H1 (cell line): Measurements from ENCODE around the gene ANKH. TPM values are rescaled to one million over a fixed set of nuclear protein-coding genes. Genes with fewer than 3 reads are reported as not detected.

ENCODE experiments used
- CTCF ChIA-PET: fragments of 300-600 bp; sonication (Branson Sonifier 250); formaldehyde crosslinking; loops from one replicate; lab custom pipeline; 2021; ENCODE audit not compliant: partially characterized antibody; lab: Charles Lee
- POLR2A ChIA-PET: fragments of 300-600 bp; sonication (Branson Sonifier 250); formaldehyde crosslinking; loops from one replicate; lab custom pipeline; 2021; ENCODE audit warnings: inconsistent platforms; ENCODE audit not compliant: partially characterized antibody; lab: Charles Lee
- DNase-seq, 2 experiments: peaks; one replicate each; pipeline versions ENCODE4 v3.0.0 to v3.0.0-alpha.2; 2010 to 2022; ENCODE audit warnings: low spot score in 2 of 2, low read depth in 1 of 2, mixed read lengths in 1 of 2
- FAIRE-seq: peaks from 2 replicates; lab custom pipeline; 2011; peaks lifted over from hg19 to GRCh38; lab: Jason Lieb, UNC
- H2AFZ ChIP-seq: 2 replicates; pipeline ENCODE4 v1.8.1; 2012; ENCODE audit warnings: low read length, inconsistent platforms
- H2AK5ac ChIP-seq: 2 replicates; pipeline ENCODE4 v1.6.1; 2013; ENCODE audit warnings: low read depth, low read length
- H2BK120ac ChIP-seq: replicated peaks from 2 replicates; pipeline ENCODE3; 2013; ENCODE audit warnings: low read depth, low read length, inconsistent platforms
- H2BK12ac ChIP-seq: 2 replicates; pipeline ENCODE4 v1.6.1; 2013; ENCODE audit warnings: low read depth, low read length
- H2BK15ac ChIP-seq: 2 replicates; pipeline ENCODE4 v1.6.1; 2013; ENCODE audit warnings: low read length
- H2BK20ac ChIP-seq: 2 replicates; pipeline ENCODE4 v1.6.1; 2013; ENCODE audit warnings: low read length
- H2BK5ac ChIP-seq: 2 replicates; pipeline ENCODE4 v1.6.1; 2013; ENCODE audit warnings: low read depth, low read length
- H3K14ac ChIP-seq: 2 replicates; pipeline ENCODE4 v1.6.1; 2013; ENCODE audit warnings: inconsistent platforms; ENCODE audit not compliant: insufficient read length
- H3K18ac ChIP-seq: 2 replicates; pipeline ENCODE4 v1.6.1; 2013; ENCODE audit warnings: low read length; ENCODE audit errors: extremely low read depth
- H3K23ac ChIP-seq: 2 replicates; pipeline ENCODE4 v1.6.1; 2013; ENCODE audit warnings: inconsistent platforms; ENCODE audit not compliant: insufficient read length
- H3K23me2 ChIP-seq: 2 replicates; pipeline ENCODE4 v1.6.1; 2013; ENCODE audit warnings: low read depth, low read length
- H3K27ac ChIP-seq: 2 replicates; pipeline ENCODE4 v1.6.1; 2011; ENCODE audit warnings: low read depth, low read length, inconsistent platforms
- H3K27me3 ChIP-seq, 4 experiments: replicated peaks in 1 of 4; 1 replicate in 1 of 4; 2 replicates in 3 of 4; pipeline versions ENCODE4 v1.6.1 to v1.8.1; 2011 to 2013; ENCODE audit warnings: low read length in 3 of 4, mild to moderate bottlenecking in 3 of 4, inconsistent platforms in 2 of 4, mixed read lengths in 2 of 4, moderate library complexity in 1 of 4; ENCODE audit not compliant: control insufficient read depth in 3 of 4, insufficient read depth in 3 of 4; ENCODE audit errors: extremely low read depth in 1 of 4
- H3K36me3 ChIP-seq, 4 experiments: 2 replicates each; pipeline versions ENCODE4 v1.6.1 to v1.8.1; 2011 to 2013; ENCODE audit warnings: mild to moderate bottlenecking in 4 of 4, low read length in 3 of 4, moderate library complexity in 2 of 4, control low read depth in 1 of 4, inconsistent platforms in 1 of 4; ENCODE audit not compliant: insufficient read depth in 4 of 4, control insufficient read depth in 2 of 4
- H3K4ac ChIP-seq: replicated peaks from 2 replicates; pipeline ENCODE3; 2013; ENCODE audit warnings: low read length, low read depth, mixed read lengths, inconsistent platforms; ENCODE audit not compliant: insufficient read length
- H3K4me1 ChIP-seq, 4 experiments: replicated peaks in 1 of 4; 1 replicate in 1 of 4; 2 replicates in 3 of 4; pipeline versions ENCODE4 v1.6.1 to v1.8.1; 2011 to 2013; ENCODE audit warnings: low read length in 3 of 4, inconsistent platforms in 2 of 4, mixed read lengths in 1 of 4; ENCODE audit not compliant: insufficient read depth in 4 of 4, control insufficient read depth in 3 of 4
- H3K4me2 ChIP-seq, 2 experiments: 2 replicates each; pipeline versions ENCODE4 v1.6.1 to v1.8.1; 2011 to 2013; ENCODE audit warnings: low read depth in 2 of 2, low read length in 2 of 2, control low read depth in 1 of 2, inconsistent platforms in 1 of 2, mild to moderate bottlenecking in 1 of 2; ENCODE audit not compliant: insufficient read depth in 1 of 2
- H3K4me3 ChIP-seq, 4 experiments: fragments of 200-600, 300-600 bp in 1 of 4; sonication (generic), shearing (Covaris generic), sonication (Bioruptor Twin) in 1 of 4; 2 replicates each; pipeline versions ENCODE4 v1.5.1 to v1.8.1; 2011 to 2016; ENCODE audit warnings: low read length in 4 of 4, low read depth in 3 of 4, control low read depth in 2 of 4, inconsistent platforms in 2 of 4, mild to moderate bottlenecking in 2 of 4, mixed read lengths in 1 of 4, moderate library complexity in 1 of 4; ENCODE audit not compliant: insufficient read depth in 2 of 4; ENCODE audit errors: extremely low read depth in 1 of 4
- H3K56ac ChIP-seq: replicated peaks from 2 replicates; pipeline ENCODE3; 2013; ENCODE audit warnings: low read depth, mild to moderate bottlenecking, mixed read lengths, low read length, inconsistent platforms; ENCODE audit not compliant: insufficient read length
- H3K79me1 ChIP-seq: 2 replicates; pipeline ENCODE4 v1.6.1; 2013; ENCODE audit warnings: low read depth, low read length, control low read depth
- H3K79me2 ChIP-seq, 2 experiments: 2 replicates each; pipeline versions ENCODE4 v1.6.1 to v1.8.1; 2012 to 2013; ENCODE audit warnings: low read length in 2 of 2, mild to moderate bottlenecking in 2 of 2, inconsistent platforms in 1 of 2; ENCODE audit not compliant: insufficient read depth in 2 of 2, control insufficient read depth in 1 of 2
- H3K9ac ChIP-seq, 4 experiments: replicated peaks in 1 of 4; 1 replicate in 1 of 4; 2 replicates in 3 of 4; pipeline versions ENCODE4 v1.6.1 to v1.8.1; 2011 to 2013; ENCODE audit warnings: low read depth in 3 of 4, low read length in 3 of 4, control low read depth in 2 of 4, mild to moderate bottlenecking in 2 of 4, moderate library complexity in 2 of 4, inconsistent platforms in 1 of 4; ENCODE audit errors: extremely low read depth in 1 of 4
- H3K9me3 ChIP-seq, 2 experiments: 2 replicates each; pipeline versions ENCODE4 v1.6.1 to v1.8.1; 2012 to 2013; ENCODE audit warnings: mild to moderate bottlenecking in 2 of 2, moderate library complexity in 2 of 2, control low read depth in 1 of 2, inconsistent platforms in 1 of 2, low read depth in 1 of 2, low read length in 1 of 2, mixed read lengths in 1 of 2; ENCODE audit not compliant: insufficient read depth in 2 of 2
- H4K20me1 ChIP-seq, 2 experiments: replicated peaks in 1 of 2; 2 replicates each; pipeline versions ENCODE3 to v1.8.1; 2011 to 2013; ENCODE audit warnings: inconsistent platforms in 2 of 2, low read length in 2 of 2, mild to moderate bottlenecking in 1 of 2; ENCODE audit not compliant: insufficient read depth in 2 of 2, control insufficient read depth in 1 of 2
- H4K5ac ChIP-seq: 2 replicates; pipeline ENCODE4 v1.6.1; 2013; ENCODE audit warnings: low read length, low read depth, mixed read lengths, inconsistent platforms; ENCODE audit not compliant: insufficient read length
- H4K8ac ChIP-seq: 2 replicates; pipeline ENCODE4 v1.8.0; 2013; ENCODE audit warnings: mild to moderate bottlenecking, moderate library complexity, low read length, inconsistent platforms; ENCODE audit not compliant: insufficient read depth; ENCODE audit errors: extremely low read depth
- H4K91ac ChIP-seq: replicated peaks from 2 replicates; pipeline ENCODE3; 2013; ENCODE audit warnings: low read length, mixed read lengths, inconsistent platforms; ENCODE audit not compliant: insufficient read length
- CREB1 ChIP-seq: IDR thresholded peaks from 2 replicates; pipeline ENCODE4 v1.6.1; 2012; ENCODE audit warnings: inconsistent platforms
- GABPA ChIP-seq: IDR thresholded peaks from 2 replicates; pipeline ENCODE4 v1.6.1; 2011; ENCODE audit warnings: mild to moderate bottlenecking, low read length, moderate library complexity, borderline replicate concordance; ENCODE audit not compliant: insufficient read depth
- HDAC2 ChIP-seq, 2 experiments: fragments of 300-600 bp in 1 of 2; sonication (generic) in 1 of 2; IDR thresholded peaks; 2 replicates each; pipeline ENCODE4 v1.6.1; 2011 to 2012; ENCODE audit warnings: low read depth in 2 of 2, low read length in 2 of 2, mild to moderate bottlenecking in 2 of 2, moderate library complexity in 2 of 2, borderline replicate concordance in 1 of 2, inconsistent platforms in 1 of 2
- KDM4A ChIP-seq: IDR thresholded peaks from one replicate; pipeline ENCODE4 v1.7.1; 2012; ENCODE audit warnings: low read depth, mild to moderate bottlenecking, moderate library complexity, low read length, inconsistent platforms; ENCODE audit not compliant: severe bottlenecking
- KDM5A ChIP-seq: fragments of 200-600 bp; IDR thresholded peaks from 2 replicates; pipeline ENCODE4 v1.7.1; 2012; ENCODE audit warnings: mild to moderate bottlenecking, low read length, inconsistent platforms, mixed read lengths
- MAFK ChIP-seq: IDR thresholded peaks from 2 replicates; pipeline ENCODE4 v1.6.1; 2012; ENCODE audit warnings: low read depth, mild to moderate bottlenecking, improper control_type of control experiment, low read length
- POLR2A ChIP-seq, 2 experiments: IDR thresholded peaks; 1 replicate in 1 of 2; 2 replicates in 1 of 2; pipeline ENCODE4 v1.6.1; 2011; ENCODE audit warnings: low read depth in 2 of 2, low read length in 2 of 2, mild to moderate bottlenecking in 2 of 2; ENCODE audit errors: control extremely low read depth in 1 of 2
- RAD21 ChIP-seq, 2 experiments: IDR thresholded peaks in 1 of 2; conservative IDR thresholded peaks in 1 of 2; 2 replicates each; pipeline ENCODE4 v1.6.1; 2011; ENCODE audit warnings: low read depth in 2 of 2, low read length in 2 of 2, improper control_type of control experiment in 1 of 2, inconsistent platforms in 1 of 2, mild to moderate bottlenecking in 1 of 2, moderate library complexity in 1 of 2
- RBBP5 ChIP-seq: IDR thresholded peaks from 2 replicates; pipeline ENCODE4 v1.7.1; 2012; ENCODE audit warnings: low read depth, mild to moderate bottlenecking, inconsistent platforms, low read length, moderate library complexity, borderline replicate concordance
- RXRA ChIP-seq: IDR thresholded peaks from 2 replicates; pipeline ENCODE4 v1.6.1; 2011; ENCODE audit warnings: low read depth, mild to moderate bottlenecking, low read length, moderate library complexity; ENCODE audit not compliant: insufficient read depth
- SP4 ChIP-seq: IDR thresholded peaks from 2 replicates; pipeline ENCODE4 v1.6.1; 2012; ENCODE audit warnings: low read length, inconsistent platforms
- YY1 ChIP-seq: IDR thresholded peaks from 2 replicates; pipeline ENCODE4 v1.6.1; 2011; ENCODE audit warnings: low read depth, mild to moderate bottlenecking, low read length
- WGBS, 2 experiments: shearing (Covaris generic) in 1 of 2; methylation state at CpG; one replicate each; pipeline versions ENCODE4 v1.1.6 to v1.1.7; 2013 to 2015; ENCODE audit warnings: low lambda C conversion rate in 2 of 2, mixed read lengths in 2 of 2, inconsistent platforms in 1 of 2, low coverage in 1 of 2, missing lambda C conversion rate in 1 of 2; ENCODE audit not compliant: insufficient replicate concordance in 2 of 2, insufficient coverage in 1 of 2, insufficient read length in 1 of 2; ENCODE audit errors: extremely low coverage in 1 of 2, missing lambda C conversion rate in 1 of 2; 5-methylcytosine and 5-hydroxymethylcytosine counted together
- polyA plus RNA-seq, 7 experiments: library from polyadenylated mRNA; depleted of rRNA in 3 of 7; stranded (reverse) in 5 of 7; unstranded in 2 of 7; fragments of >200 nt in 5 of 7; fragments of 200-250 nt in 2 of 7; gene quantifications; 1 replicate in 5 of 7; 2 replicates in 1 of 7; 4 replicates in 1 of 7; pipeline versions ENCODE4 v1.2.1 to v1.2.3, GENCODE V29; 2011 to 2013; ENCODE audit warnings: missing spikeins in 2 of 7, mixed read lengths in 2 of 7
- total RNA-seq: library from RNA; stranded (reverse); fragmentation: NEBNext Ultra II Directional; extraction: Animal tissue kit (Norgen Biotek cat#: 25700); gene quantifications from 2 replicates; pipeline ENCODE4 v1.2.1, GENCODE V29; 2021
- TF ChIP-seq, protein P1 (sequence below): IDR thresholded peaks from 2 replicates; pipeline ENCODE4 v1.6.1; 2011; ENCODE audit warnings: low read length, improper control_type of control experiment

Gene ANKH
- total and polyA plus RNA-seq, 2 of the 8 experiments (the other 6 are each of a cell fraction or from before 2014, with no cell fraction given), result 5.3 to 13.0 TPM

DNA sequence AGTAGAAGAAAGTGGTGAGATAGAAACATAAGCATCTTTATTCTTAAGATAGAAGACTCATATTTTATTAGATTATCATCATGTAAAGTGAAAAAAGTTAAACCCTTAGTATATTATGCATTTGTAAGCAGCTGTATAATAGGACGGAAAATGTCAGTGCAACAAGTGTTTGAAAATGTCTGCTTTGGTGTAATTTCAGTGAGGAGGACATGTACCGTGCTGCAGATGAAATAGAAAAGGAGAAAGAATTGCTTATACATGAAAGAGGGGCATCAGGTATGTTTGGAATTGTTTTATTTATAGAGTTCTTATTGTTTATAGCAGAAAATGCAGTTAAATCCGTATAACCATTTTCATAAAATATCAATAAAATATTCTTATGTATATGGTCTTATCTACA, 198.1 kb downstream of the ANKH start:
- Histone ChIP-seq H3K4me1 (peaks cover 3 to 14% (median 7%) of the 10 kb centered on the region in 4 experiments; a peak in 5 of 7 replicates), H3K56ac (no peak overlapping the region), H3K14ac (no peak overlapping the region), H3K79me1 (peaks cover 11% of the 10 kb centered on the region; the same call in 1 of the 2 replicates), H3K27me3 (no peaks in the 10 kb centered on the region), H3K4me2 (no peak overlapping the region), H3K79me2 (peaks cover 0 to 72% of the 10 kb centered on the region in 2 experiments; a peak in 3 of 4 replicates), H3K4me3 (no peak overlapping the region; a peak in 1 of 8 replicates), H3K18ac (no peak overlapping the region), H2BK20ac (no peak overlapping the region), H3K9me3 (no peaks in the 10 kb centered on the region), H2AK5ac (no peak overlapping the region), H4K20me1 (peaks cover 0 to 4% of the 10 kb centered on the region in 2 experiments), H2BK120ac (no peak overlapping the region), H3K23ac (no peak overlapping the region), H2AFZ (no peak overlapping the region), H2BK15ac (no peak overlapping the region), H4K8ac (no peak overlapping the region), H4K91ac (no peak overlapping the region), H3K4ac (no peak overlapping the region), H3K36me3 (no peaks in the 10 kb centered on the region; a peak in 1 of 8 replicates), H3K23me2 (no peaks in the 10 kb centered on the region), H4K5ac (no peak overlapping the region), H3K9ac (no peak overlapping the region), H2BK5ac (no peak overlapping the region), H3K27ac (no peak overlapping the region), H2BK12ac (no peak overlapping the region)
- CTCF ChIA-PET, result interaction anchor here (0.8 to 1.4 kb wide), 7 partner anchors 9 to 432 kb away, joined by 3 to 5 read pairs (median 4); no protein-coding TSS in a partner anchor
- POLR2A ChIA-PET, result interaction anchor here (0.6 to 1.0 kb wide), 2 partner anchors 9 to 277 kb away, joined by 3 read pairs; no protein-coding TSS in a partner anchor
- TF ChIP-seq YY1 (no peak), MAFK (no peak), CREB1 (no peak), RBBP5 (no peak), GABPA (no peak), RAD21 (IDR thresholded peaks at IDR 0.05 in 1 of 2, conservative IDR thresholded peaks at IDR 0.05 in 1 of 2; ENCODE audit: low read depth in 2 of 2, low read length in 2 of 2) (no peak), SP4 (no peak), HDAC2 (IDR thresholded peaks at IDR 0.05; ENCODE audit: borderline replicate concordance in 1 of 2, low read depth in 2 of 2, low read length in 2 of 2) (no peak), KDM4A (no peak), KDM5A (no peak), RXRA (no peak), POLR2A (IDR thresholded peaks at IDR 0.05; ENCODE audit: control extremely low read depth in 1 of 2, low read depth in 2 of 2, low read length in 2 of 2) (no peak)
- TF ChIP-seq, protein P1, sequence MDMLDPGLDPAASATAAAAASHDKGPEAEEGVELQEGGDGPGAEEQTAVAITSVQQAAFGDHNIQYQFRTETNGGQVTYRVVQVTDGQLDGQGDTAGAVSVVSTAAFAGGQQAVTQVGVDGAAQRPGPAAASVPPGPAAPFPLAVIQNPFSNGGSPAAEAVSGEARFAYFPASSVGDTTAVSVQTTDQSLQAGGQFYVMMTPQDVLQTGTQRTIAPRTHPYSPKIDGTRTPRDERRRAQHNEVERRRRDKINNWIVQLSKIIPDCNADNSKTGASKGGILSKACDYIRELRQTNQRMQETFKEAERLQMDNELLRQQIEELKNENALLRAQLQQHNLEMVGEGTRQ, result no peak
- DNase-seq (no peak), FAIRE-seq (no peak)
- WGBS, 2 experiments, result 52% methylated on average over 3 of the region's 3 CpGs; no CpG with 5 or more reads in 1 of the 2 experiments
